Heart left ventricle (tissue), 16 donors: ENCODE data around the gene MRPL12. TPM values are rescaled to one million over a fixed set of nuclear protein-coding genes. Genes with fewer than 3 reads are reported as not detected.

Experiments used
- ATAC-seq, 4 donors: fragments of 200-7000 bp; cut with Tn5 transposase; one replicate each; pipeline ENCODE4 v1.9.1; 2020 to 2022; ENCODE audit warnings: moderate library complexity in 4 of 4, mild to moderate bottlenecking in 3 of 4, moderate number of reproducible peaks in 1 of 4
- DNase-seq, 5 donors: peaks; one replicate each; pipeline ENCODE4 v3.0.0-alpha.2; 2020
- H3K27ac ChIP-seq, 12 donors: fragments of 200-600 bp; sonication (generic) in 4 of 12; one replicate each; pipeline versions ENCODE4 v1.5.0 to v1.8.0; 2016 to 2022; ENCODE audit warnings: mild to moderate bottlenecking in 2 of 12
- H3K27me3 ChIP-seq, 9 donors: fragments of 200-600 bp; sonication (generic) in 2 of 9; one replicate each; pipeline versions ENCODE4 v1.5.1 to v1.8.0; 2016 to 2022; ENCODE audit warnings: mild to moderate bottlenecking in 3 of 9
- H3K36me3 ChIP-seq, 9 donors: fragments of 200-600 bp; sonication (generic) in 2 of 9; one replicate each; pipeline versions ENCODE4 v1.5.0 to v1.8.0; 2018 to 2022; ENCODE audit warnings: mild to moderate bottlenecking in 2 of 9
- H3K4me1 ChIP-seq, 12 donors: fragments of 200-600 bp; sonication (generic) in 4 of 12; one replicate each; pipeline versions ENCODE4 v1.5.0 to v1.8.0; 2016 to 2022; ENCODE audit warnings: mild to moderate bottlenecking in 3 of 12
- H3K4me3 ChIP-seq, 12 donors: fragments of 200-600 bp; sonication (generic) in 4 of 12; one replicate each; pipeline versions ENCODE4 v1.5.0 to v1.8.0; 2017 to 2022; ENCODE audit warnings: mild to moderate bottlenecking in 9 of 12, moderate library complexity in 4 of 12
- H3K9me3 ChIP-seq, 12 donors: fragments of 200-600 bp; sonication (generic) in 4 of 12; one replicate each; pipeline versions ENCODE4 v1.5.0 to v1.8.0; 2016 to 2022; ENCODE audit warnings: mild to moderate bottlenecking in 1 of 12
- CTCF ChIP-seq, 12 donors: fragments of 200-600 bp; sonication (generic) in 4 of 12; IDR thresholded peaks; one replicate each; pipeline versions ENCODE4 v1.5.0 to v1.8.0; 2018 to 2022; ENCODE audit warnings: antibody characterized with exemption in 12 of 12, mild to moderate bottlenecking in 5 of 12
- POLR2A ChIP-seq, 2 donors: fragments of 450-650 bp; IDR thresholded peaks; one replicate each; pipeline ENCODE4 v1.6.1; 2017; ENCODE audit warnings: antibody characterized with exemption in 2 of 2, mild to moderate bottlenecking in 2 of 2, moderate library complexity in 2 of 2
- WGBS, 4 donors: extraction: QIAGEN DNeasy Blood & Tissue Kit in 2 of 4; methylation state at CpG; one replicate each; pipeline versions ENCODE4 v1.1.5 to v1.1.7; 2013 to 2018; 5-methylcytosine and 5-hydroxymethylcytosine counted together
- intact Hi-C, 10 donors: fragments of 100-400 bp; cut with DNase I; formaldehyde crosslinking; loops; one replicate each; pipeline versions ENCODE4 v1.11.1 to v1.14.2; 2022
- long read RNA-seq, 3 donors: library from polyadenylated mRNA; unstranded; transcript quantifications; one replicate each; pipeline ENCODE4 v2.0.0, GENCODE V29; 2020 to 2021
- polyA plus RNA-seq, 2 donors: library from polyadenylated mRNA; stranded (reverse); fragments of 200-250 nt; gene quantifications; one replicate each; pipeline ENCODE4 v1.2.3, GENCODE V29; 2013
- total RNA-seq, 9 donors: library from RNA; depleted of rRNA in 2 of 9; stranded (reverse); fragments of >200 nt in 2 of 9; fragmentation: NEBNext Ultra II Directional in 3 of 9; extraction: Animal tissue kit (Norgen Biotek cat#: 25700) in 3 of 9; gene quantifications; one replicate each; pipeline versions ENCODE4 v1.1.0 to v1.2.4, GENCODE V29; 2016 to 2023
- donor health status: ischemic (EF 13 %, LVEDD 7.1; RV severe dilation, severe dysfunction).
- donor health status: healthy with polysubstance abuse.
- donor health status: DM: no; HTN: yes; CAD: no.
- donor health status: DM: no; HTN: no; CAD: no.
- donor health status: ischemic (EF 25% LVEDD 6.9; RV normal size, moderate dysfunction).
- donor health status: ischemic (EF 25% LVEDD 5.7; RV mildly dilated, moderate dysfunction).
- donor health status: healthy.
- donor health status: DM: yes; HTN: yes; CAD: no.
- donor health status: ischemic (EF 35%, LVEDD 5.7; RV mildly dilated, moderate dysfunction).
- donor health status: nonischemic (EF 11% LVEDD 7.7; RV severe dilation, severe dysfunction).
- donor health status: DM: yes; HTN: yes; CAD: no.
- donor health status: PGD.
- donor health status: ischemic (EF 29% LVEDD 5.4; RV normal size, mild dysfunction).
- donor health status: nonischemic (EF 23%, LVEDD 6.1; RV moderate dilation, normal function).

Gene MRPL12
- total RNA-seq (100 to 1,000 TPM in 8 of 9 donors, 10 to 100 TPM in 1; 98.8 to 182 (median 133) TPM), polyA plus RNA-seq (100 to 1,000 TPM; 343 to 525 TPM)
- long read RNA-seq, donor 1, transcript MRPL12-201 (5 exons, 1,028 nt) = major isoform, 141 of 167 reads
- long read RNA-seq, donor 1, partial matches to known transcripts = 23 of 167 reads
- long read RNA-seq, donor 1, other reads (novel, unspliced or antisense) = 3 of 167 reads
- long read RNA-seq, donor 2, transcript MRPL12-201 (5 exons, 1,028 nt) = major isoform, 248 of 264 reads
- long read RNA-seq, donor 2, partial matches to known transcripts = 12 of 264 reads
- long read RNA-seq, donor 2, other reads (novel, unspliced or antisense) = 4 of 264 reads
- long read RNA-seq, donor 3, transcript MRPL12-201 (5 exons, 1,028 nt) = major isoform, 132 of 144 reads
- long read RNA-seq, donor 3, partial matches to known transcripts = 11 of 144 reads
- long read RNA-seq, donor 3, other reads (novel, unspliced or antisense) = 1 of 144 reads

- H3K36me3 ChIP-seq = peaks cover 0 to 78% (median 68%) of the 10 kb centered on the region in 9 donors
- TF ChIP-seq CTCF (IDR thresholded peaks at IDR 0.05) = peak in 9 of 12 donors; percentile 13 to 49 (median 32)
- peak in 1 of 2 donors; percentile 89 for TF ChIP-seq POLR2A (IDR thresholded peaks at IDR 0.05)
Measured at GRCh38 chr17:81702934-81703746, at the start of gene MRPL12. Gene MRPL12 (plus strand): TSS chr17:81703367. CDS start chr17:81703502, 135 bp downstream.

GRCh38 chr17:81655378-81656117, 47.6 kb upstream of the MRPL12 start:
- 72 to 94% (median 76%) methylated on average over 10 to 18 of the region's 18 CpGs for WGBS, 4 donors
- H3K9me3 ChIP-seq = no peaks in the 10 kb centered on the region
- H3K4me3 ChIP-seq = no peak overlapping the region
- TF ChIP-seq CTCF (IDR thresholded peaks at IDR 0.05) (no peak), POLR2A (IDR thresholded peaks at IDR 0.05) (no peak)
- H3K36me3 ChIP-seq = no peaks in the 10 kb centered on the region
- DNase-seq (no peak), ATAC-seq (no peak)
- peaks cover 0 to 33% (median 3%) of the 10 kb centered on the region in 9 donors for H3K27me3 ChIP-seq
- peaks cover 0 to 15% (median 0%) of the 10 kb centered on the region in 12 donors for H3K4me1 ChIP-seq
- intact Hi-C loops = no loop called here
- H3K27ac ChIP-seq = no peak overlapping the region

More at GRCh38 chr17:81702934-81703746, at the start of gene MRPL12:
- Histone ChIP-seq H3K9me3 (no peaks in the 10 kb centered on the region), H3K4me1 (peaks cover 0 to 36% (median 28%) of the 10 kb centered on the region in 12 donors), H3K27ac (peak within 1 kb of the TSS; percentile 41 to 97 (median 92)), H3K4me3 (peak within 1 kb of the TSS; percentile 66 to 99 (median 88)), H3K27me3 (no peaks in the 10 kb centered on the region)
- intact Hi-C loops = no loop called here
- peak; percentile 94 to 96 (median 95) for DNase-seq
- ATAC-seq = peak; percentile 87 to 95 (median 93)
- WGBS, 4 donors = 0% methylated on average over 47 to 102 of the region's 102 CpGs

- ATAC-seq (no peak), DNase-seq (no peak)
- H3K4me1 ChIP-seq = peaks cover 0 to 15% (median 0%) of the 10 kb centered on the region in 12 donors
- WGBS, 4 donors = 78 to 88% (median 81%) methylated on average over 7 to 15 of the region's 15 CpGs
- H3K27me3 ChIP-seq = peaks cover 0 to 26% (median 0%) of the 10 kb centered on the region in 9 donors
- TF ChIP-seq POLR2A (IDR thresholded peaks at IDR 0.05) = no peak
- TF ChIP-seq CTCF (IDR thresholded peaks at IDR 0.05) = no peak
- intact Hi-C loops = no loop called here
- no peaks in the 10 kb centered on the region for H3K36me3 ChIP-seq
- H3K27ac ChIP-seq = no peak within 1 kb of the TSS
- no peak within 1 kb of the TSS for H3K4me3 ChIP-seq
- no peaks in the 10 kb centered on the region for H3K9me3 ChIP-seq
Measured at GRCh38 chr17:81656118-81656743, 46.9 kb upstream of the MRPL12 start, which contains the start of gene PDE6G. Gene PDE6G (minus strand): TSS chr17:81656542. CDS start chr17:81653305, 3,237 bp downstream.
